NOMO-1 treated with DMSO at 0.1 percent for 48 hours (cell line): ENCODE results near the gene TUBA4B.

Source experiments
- DNase-seq: peaks from one replicate; lab custom pipeline; 2025; ENCODE audit not compliant: unreplicated experiment; lab: John Stamatoyannopoulos, UW

TUBA4B gene

DNA sequence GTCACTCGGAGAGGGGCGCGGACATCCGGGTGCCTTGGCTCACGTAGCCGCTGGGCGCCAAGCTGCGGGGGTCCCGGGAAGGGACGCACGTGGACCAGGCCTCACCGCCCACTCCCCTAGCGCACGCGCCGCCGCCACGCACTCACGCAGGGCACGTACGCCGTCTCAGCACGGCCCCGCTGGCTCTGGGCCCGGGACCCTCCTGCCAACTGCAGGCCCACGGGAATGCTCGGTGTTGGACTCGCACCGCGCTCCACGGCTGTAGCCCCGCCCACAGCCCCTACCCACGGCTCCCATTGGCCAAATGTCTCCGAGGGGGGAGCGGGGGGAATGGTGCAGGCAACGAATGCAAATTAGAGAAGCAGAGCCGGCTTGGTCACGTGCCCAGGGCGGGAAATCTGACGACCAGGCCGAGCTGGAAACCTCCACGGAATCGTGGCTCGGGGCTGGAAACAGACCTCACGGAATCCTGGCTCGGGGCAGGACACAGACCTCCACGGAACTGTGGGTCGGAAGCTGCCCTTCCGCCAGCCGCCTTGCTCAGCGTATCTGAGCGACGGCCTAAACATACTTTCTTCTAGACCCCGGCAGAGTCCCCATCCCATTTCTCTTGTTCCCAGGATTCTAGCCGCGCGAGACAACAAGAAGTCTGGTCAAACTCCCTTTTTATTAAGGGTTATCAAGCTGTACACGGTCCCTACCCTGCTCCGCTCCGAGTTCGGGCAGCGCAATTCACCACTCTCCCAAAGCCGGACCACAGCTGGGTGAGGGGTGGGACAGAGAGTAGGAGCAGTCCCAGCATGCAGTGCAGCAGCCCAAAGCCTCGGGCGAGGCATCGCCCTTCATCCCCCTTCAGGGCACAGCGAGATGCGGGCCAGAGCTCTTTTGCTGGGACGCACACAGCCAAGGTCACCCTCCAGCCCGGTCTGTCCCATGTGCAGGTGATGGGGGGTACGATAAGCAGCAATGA lies 34.0 kb upstream of the TUBA4B start, which contains the start of gene ABCB6:
Gene ABCB6 (minus strand): TSS at position 227 of the 970 bp plus-strand sequence. CDS start 285 bp downstream, outside the sequence.
- DNase-seq = no peak

- DNase-seq = no peak
Measured at GRCh38 chr2:219219784-219220532, 33.1 kb upstream of the TUBA4B start.

- DNase-seq = no peak
Measured at GRCh38 chr2:219220652-219221402, 32.2 kb upstream of the TUBA4B start.

DNA sequence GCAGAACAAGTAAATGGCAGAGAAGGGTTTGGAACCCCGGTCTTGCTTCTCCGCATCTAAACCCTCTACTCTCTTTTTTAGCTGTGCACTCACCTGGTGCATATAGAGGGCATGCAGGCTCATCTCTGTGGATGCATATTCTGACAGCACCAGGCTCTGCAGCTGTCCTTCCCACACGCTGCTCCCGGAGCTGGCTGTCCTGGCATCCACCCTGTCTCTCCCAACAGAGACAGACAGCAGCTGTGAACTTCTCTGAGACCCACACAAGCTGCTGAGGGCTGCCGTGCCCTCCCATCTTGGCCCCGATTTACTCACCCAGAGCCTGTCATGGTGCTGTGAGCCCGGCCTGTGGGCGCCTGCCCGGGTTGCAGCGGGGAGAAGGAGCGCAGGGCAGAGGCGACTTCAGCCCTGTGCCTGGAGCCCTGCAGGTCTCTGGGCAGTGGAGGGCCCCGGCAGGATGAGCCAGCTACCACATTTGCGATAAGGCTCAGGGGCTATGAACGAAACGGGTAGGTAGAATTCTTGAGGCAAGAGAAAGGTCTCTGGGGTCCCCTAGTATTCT lies 31.0 kb upstream of the TUBA4B start:
- no peak for DNase-seq

DNA sequence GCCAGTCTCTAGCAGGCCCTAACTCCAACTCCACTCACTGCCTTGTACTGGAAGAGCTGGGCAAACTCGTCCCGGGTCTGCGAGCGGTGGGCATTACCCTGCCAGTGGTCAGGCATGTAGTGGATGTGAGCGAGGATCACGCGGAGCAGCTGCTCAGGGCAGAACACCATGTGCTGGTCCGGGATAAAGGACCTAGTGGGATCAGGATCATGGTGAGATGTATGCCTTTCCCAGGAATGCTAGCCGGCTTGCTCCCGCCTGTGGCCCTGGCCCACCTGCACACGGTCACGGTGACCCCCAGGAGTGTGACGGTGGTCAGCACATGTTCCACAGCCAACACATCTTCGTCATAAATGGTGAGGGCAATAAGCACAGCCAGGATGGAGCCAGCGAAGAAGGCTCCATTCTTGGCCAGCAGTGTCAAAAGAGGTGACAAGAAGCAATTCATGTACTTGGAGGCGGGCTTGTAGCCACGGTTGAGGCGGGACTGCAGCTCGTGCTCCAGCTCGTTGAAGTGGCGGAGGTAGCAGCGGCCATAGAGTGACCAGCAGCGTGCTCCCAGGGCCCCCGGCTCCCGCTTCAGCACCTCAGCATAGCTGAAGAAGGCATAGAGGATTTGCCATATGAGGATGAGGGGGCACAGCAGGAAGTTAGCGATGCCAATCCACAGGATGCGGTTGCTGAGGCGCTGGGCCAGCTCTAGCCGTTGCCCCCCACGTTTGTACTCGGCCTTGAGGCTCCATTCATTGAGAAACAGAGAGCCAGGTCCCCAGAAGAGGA lies 29.0 kb upstream of the TUBA4B start:
- DNase-seq = no peak

DNA sequence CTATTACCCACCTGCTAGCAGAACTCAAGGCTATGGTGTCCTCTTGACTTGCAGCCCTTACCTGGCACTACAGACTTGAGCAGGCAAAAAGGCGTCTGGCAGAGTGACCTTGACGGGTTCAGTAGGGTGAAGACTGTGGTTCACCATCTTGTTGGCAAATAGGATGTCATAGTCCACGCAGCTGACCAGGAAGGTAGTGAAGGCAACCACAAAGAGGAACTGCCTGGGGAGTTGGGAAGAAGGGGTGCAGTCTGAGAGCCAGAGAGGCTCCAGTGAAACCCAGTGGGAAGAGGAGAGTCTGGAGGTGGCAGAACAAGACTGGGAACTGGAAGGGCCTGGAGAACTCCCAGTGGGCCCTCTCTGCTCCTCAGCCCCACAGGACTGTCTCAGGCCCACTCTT lies 27.7 kb upstream of the TUBA4B start:
- DNase-seq = peak; percentile 61

DNA sequence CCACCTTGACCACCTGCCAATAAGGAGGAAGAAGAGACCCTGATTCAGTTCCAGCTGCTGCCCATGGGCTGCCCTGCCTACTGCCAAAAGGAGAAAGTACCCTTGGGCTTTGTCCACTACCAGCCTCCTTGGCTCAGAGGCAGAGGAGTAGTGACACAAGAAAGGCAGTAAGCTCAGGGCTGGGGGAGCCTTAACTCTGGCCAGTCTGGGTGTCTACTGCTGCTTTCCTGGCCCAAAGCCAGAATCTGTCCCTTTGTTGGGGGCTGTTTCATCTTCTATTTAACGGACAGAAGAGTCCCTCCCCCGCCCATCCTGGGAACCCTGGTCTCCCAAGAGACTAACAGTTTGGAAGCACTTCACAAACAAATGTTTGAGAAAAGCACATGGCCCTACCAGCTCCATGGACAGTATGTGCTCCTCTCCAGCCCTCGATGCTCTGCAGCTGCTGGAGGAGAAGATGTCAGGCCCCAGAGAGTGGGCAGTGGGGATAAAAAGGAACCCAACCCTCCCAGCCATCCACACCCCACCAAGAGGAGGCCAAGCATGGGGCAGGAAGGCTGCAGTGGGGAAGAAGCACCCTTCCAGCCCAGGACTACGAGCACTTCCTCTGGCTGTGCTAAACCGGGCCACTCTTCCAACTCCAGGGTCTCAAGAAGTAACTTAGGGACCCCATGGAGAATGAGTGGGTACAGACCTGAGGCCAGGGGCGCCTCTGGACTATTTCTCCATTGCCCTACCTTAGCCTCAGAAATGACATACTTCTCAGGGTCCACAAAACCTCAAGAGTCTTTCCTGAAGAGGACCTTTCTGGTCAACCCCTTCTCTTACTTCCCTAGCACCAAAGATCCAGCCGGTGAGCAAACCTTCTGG lies 24.8 kb upstream of the TUBA4B start:
- peak; percentile 17 for DNase-seq

GRCh38 chr2:219228911-219229304 lies 24.1 kb upstream of the TUBA4B start:
- no peak for DNase-seq

GRCh38 chr2:219229305-219230058 lies 23.6 kb upstream of the TUBA4B start, which contains the start of the genes ANKZF1 and ATG9A:
Gene ANKZF1 (plus strand): TSS chr2:219229806. CDS start chr2:219230258, 452 bp downstream.
Gene ATG9A (minus strand): TSS chr2:219229636. CDS start chr2:219228024, 1,612 bp downstream.
- DNase-seq = peak; percentile 99

GRCh38 chr2:219230059-219230540 lies 22.9 kb upstream of the TUBA4B start:
- peak; percentile 33 for DNase-seq

- no peak for DNase-seq
Measured at GRCh38 chr2:219234331-219234730, 18.7 kb upstream of the TUBA4B start.

DNA sequence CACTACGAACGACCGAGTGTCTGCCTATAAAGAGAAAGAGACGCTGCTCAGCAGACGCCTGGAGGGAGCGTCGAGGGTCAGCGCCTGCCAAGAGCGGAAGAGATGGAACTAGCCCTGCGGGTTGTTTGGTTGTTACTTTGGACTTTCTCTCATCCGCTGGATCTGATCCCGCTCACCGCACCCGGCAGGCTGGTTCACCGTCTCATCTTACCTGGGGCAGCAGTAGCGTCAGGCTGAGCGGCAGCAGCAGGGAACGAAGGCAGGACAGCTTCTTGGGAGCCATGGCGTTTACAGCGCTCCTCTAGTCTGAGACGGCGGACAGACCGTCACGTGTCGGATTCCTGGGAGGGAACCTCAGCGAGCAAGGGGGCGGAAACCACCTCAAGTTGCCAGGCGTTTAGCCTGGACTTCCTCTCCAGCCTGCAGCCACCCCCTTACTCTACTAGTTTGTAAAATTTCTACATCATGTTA lies 9.7 kb upstream of the TUBA4B start:
- peak; percentile 64 for DNase-seq

DNA sequence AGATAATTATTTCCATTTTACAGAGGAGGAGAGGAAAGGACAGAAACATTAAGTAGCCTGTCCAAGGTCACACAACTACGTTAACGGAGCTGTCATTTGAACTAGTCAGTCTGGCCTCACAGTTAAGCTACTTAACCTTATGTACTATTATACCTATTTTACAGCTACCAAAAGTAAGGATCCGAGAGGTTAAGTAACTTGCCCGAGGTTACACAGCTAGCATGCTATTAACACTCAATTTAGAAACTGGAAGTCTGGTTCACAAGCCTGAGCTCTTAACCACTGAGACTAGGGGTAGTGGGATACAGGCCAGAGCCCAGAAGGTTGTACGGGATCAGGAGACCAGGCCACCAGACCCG lies 8.3 kb upstream of the TUBA4B start:
- DNase-seq = no peak

DNA sequence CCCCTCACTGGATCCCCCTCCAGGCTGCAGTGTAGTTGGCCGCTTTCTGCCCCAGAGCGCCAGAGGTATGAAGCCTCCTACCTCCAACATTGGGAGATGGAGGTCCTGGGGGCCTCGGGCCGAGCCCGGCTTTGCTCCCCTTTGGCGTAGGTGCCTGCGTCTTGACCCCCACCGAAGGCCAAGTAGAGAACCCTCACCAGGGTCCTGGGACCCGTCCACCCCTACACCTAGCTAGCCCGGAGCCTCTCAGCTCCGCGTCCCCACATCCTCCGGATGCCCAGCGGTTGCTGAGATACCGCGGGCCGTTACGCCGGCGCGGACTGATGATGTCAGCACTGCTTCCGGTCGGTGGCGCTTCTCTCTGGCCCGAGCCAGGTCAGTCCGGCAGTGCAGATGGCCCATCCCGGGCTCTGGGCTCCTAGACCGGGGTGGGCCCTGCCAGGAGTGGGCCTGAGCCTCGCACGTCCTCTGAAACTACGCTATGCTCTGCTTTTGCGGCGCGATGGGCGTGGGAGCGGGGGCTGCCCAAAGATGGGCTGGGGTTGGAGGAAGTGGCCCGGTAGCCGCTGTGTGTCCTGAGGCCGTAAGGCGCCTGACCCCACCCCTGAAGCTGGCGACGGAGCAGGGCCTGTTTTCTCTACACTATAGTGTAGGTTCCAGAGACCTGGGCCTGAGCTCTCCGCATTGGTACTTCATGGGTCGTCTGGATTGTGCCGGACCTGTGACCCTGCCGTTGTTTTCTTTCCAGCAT lies 7.7 kb upstream of the TUBA4B start, which contains the start of the genes GLB1L and STK16:
Gene GLB1L (minus strand): TSS at position 297 of the 751 bp plus-strand sequence. CDS start 1,871 bp downstream, outside the sequence.
Gene STK16 (plus strand): TSS at position 332 of the 751 bp plus-strand sequence. CDS start 521 bp downstream, outside the sequence.
- peak; percentile 74 for DNase-seq

GRCh38 chr2:219245899-219246230 lies 7.2 kb upstream of the TUBA4B start:
- DNase-seq = no peak

- no peak for DNase-seq
Measured at GRCh38 chr2:219246559-219246958, 6.5 kb upstream of the TUBA4B start.
